Measurements from ENCODE around the gene TELO2.

DNA sequence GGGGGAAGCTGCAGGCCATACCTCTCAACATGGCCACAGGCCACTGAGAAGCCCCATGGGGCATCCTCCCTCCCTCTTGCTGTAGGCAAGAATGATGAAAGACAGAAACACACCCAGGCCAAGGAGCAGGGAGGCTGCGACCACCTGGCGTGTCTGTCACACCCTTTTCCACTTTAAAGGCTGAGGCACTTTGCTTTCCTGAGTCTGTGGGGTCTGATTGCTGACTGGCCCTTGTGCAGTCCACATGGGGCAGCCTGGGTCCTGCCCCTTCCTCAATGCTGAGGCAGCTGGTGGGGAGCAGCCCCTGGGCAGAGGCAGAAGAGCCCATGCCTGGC is 49.0 kb downstream of the TELO2 start:
- TF ChIP-seq EGR1 (IDR thresholded peaks at IDR 0.05; ENCODE audit: low read depth in 2 of 2): no peak
- TF ChIP-seq, protein P1, sequence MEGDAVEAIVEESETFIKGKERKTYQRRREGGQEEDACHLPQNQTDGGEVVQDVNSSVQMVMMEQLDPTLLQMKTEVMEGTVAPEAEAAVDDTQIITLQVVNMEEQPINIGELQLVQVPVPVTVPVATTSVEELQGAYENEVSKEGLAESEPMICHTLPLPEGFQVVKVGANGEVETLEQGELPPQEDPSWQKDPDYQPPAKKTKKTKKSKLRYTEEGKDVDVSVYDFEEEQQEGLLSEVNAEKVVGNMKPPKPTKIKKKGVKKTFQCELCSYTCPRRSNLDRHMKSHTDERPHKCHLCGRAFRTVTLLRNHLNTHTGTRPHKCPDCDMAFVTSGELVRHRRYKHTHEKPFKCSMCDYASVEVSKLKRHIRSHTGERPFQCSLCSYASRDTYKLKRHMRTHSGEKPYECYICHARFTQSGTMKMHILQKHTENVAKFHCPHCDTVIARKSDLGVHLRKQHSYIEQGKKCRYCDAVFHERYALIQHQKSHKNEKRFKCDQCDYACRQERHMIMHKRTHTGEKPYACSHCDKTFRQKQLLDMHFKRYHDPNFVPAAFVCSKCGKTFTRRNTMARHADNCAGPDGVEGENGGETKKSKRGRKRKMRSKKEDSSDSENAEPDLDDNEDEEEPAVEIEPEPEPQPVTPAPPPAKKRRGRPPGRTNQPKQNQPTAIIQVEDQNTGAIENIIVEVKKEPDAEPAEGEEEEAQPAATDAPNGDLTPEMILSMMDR (IDR thresholded peaks at IDR 0.05; ENCODE audit: low read depth, low read length, missing input control): no peak
